ENCODE measurements around the gene PSD2. TPM values are rescaled to one million over a fixed set of nuclear protein-coding genes. Genes with fewer than 3 reads are reported as not detected.

Gene PSD2
- total and polyA plus RNA-seq, 2 of the 13 experiments (the other 11 are each of a cell fraction or from before 2014, with no cell fraction given), result 0.07 TPM; not detected in 1

- TF ChIP-seq ZBTB49 (CRISPR knock-in tag; IDR thresholded peaks at IDR 0.05; ENCODE audit: borderline replicate concordance), result no peak
- TF ChIP-seq RAD51 (IDR thresholded peaks at IDR 0.05; ENCODE audit: borderline replicate concordance), result no peak
- TF ChIP-seq ZNF234 (CRISPR knock-in tag; conservative IDR thresholded peaks at IDR 0.05), result 0 out of 2 replicates have a peak, but pooled peaks have one; percentile 49
- no peak for TF ChIP-seq PBX3 (CRISPR knock-in tag; IDR thresholded peaks at IDR 0.05; ENCODE audit: borderline replicate concordance)
- no peak for TF ChIP-seq GTF2F1 (IDR thresholded peaks at IDR 0.05; ENCODE audit: low read length)
- TF ChIP-seq ZNF12 (CRISPR knock-in tag; IDR thresholded peaks at IDR 0.05), result no peak
- peak; percentile 60; the same call in 1 of the 2 replicates for TF ChIP-seq ARID5B (CRISPR knock-in tag; IDR thresholded peaks at IDR 0.05)
- no peak for TF ChIP-seq ZNF780A (CRISPR knock-in tag; IDR thresholded peaks at IDR 0.05)
- TF ChIP-seq ZNF414 (CRISPR knock-in tag; IDR thresholded peaks at IDR 0.05), result peak; percentile 95
- peak; percentile 80; the same call in 1 of the 2 replicates for TF ChIP-seq ZNF761 (CRISPR knock-in tag; conservative IDR thresholded peaks at IDR 0.05)
- no peak for TF ChIP-seq MBNL3 (CRISPR knock-in tag; conservative IDR thresholded peaks at IDR 0.05)
- TF ChIP-seq TARDBP (CRISPR knock-in tag; IDR thresholded peaks at IDR 0.05), result 0 out of 2 replicates have a peak, but pooled peaks have one; percentile 38
- TF ChIP-seq MIXL1 (CRISPR knock-in tag; IDR thresholded peaks at IDR 0.05), result no peak
- no peak for TF ChIP-seq ZBTB1 (CRISPR knock-in tag; IDR thresholded peaks at IDR 0.05; ENCODE audit: borderline replicate concordance)
- no peak for TF ChIP-seq NKX3-1 (CRISPR knock-in tag; IDR thresholded peaks at IDR 0.05)
- no peak for TF ChIP-seq ZBTB46 (CRISPR knock-in tag; IDR thresholded peaks at IDR 0.05; ENCODE audit: borderline replicate concordance)
- no peak for TF ChIP-seq ZNF775 (CRISPR knock-in tag; IDR thresholded peaks at IDR 0.05; ENCODE audit: borderline replicate concordance)
- no peak for TF ChIP-seq SRF (IDR thresholded peaks at IDR 0.05; ENCODE audit: low read depth, low read length)
- TF ChIP-seq REXO4 (CRISPR knock-in tag; IDR thresholded peaks at IDR 0.05; ENCODE audit: borderline replicate concordance), result no peak
Measured at GRCh38 chr5:139765409-139766217, 30.0 kb upstream of the PSD2 start (continued).

All from HepG2 (cell line).